Astrocyte (in vitro differentiated cells and primary cell): Measurements from ENCODE around the gene AMFR. TPM values are rescaled to one million over a fixed set of nuclear protein-coding genes. Genes with fewer than 3 reads are reported as not detected.

Experiments
- DNase-seq: peaks from one replicate; pipeline ENCODE4 v3.0.0-alpha.2; 2010; ENCODE audit warnings: low read depth
- FAIRE-seq: peaks from 2 replicates; lab custom pipeline; 2011; peaks lifted over from hg19 to GRCh38; lab: Jason Lieb, UNC
- H2AFZ ChIP-seq: 2 replicates; pipeline ENCODE4 v1.6.0; 2012; ENCODE audit warnings: low read depth, low read length, inconsistent platforms
- H3K27ac ChIP-seq: 2 replicates; pipeline ENCODE4 v1.5.1; 2011; ENCODE audit warnings: low read depth, low read length, inconsistent platforms
- H3K27me3 ChIP-seq: 2 replicates; pipeline ENCODE4 v1.6.0; 2011; ENCODE audit warnings: low read length, inconsistent platforms; ENCODE audit not compliant: insufficient read depth
- H3K36me3 ChIP-seq: 2 replicates; pipeline ENCODE4 v1.5.1; 2011; ENCODE audit warnings: low read length, inconsistent platforms; ENCODE audit not compliant: insufficient read depth
- H3K4me1 ChIP-seq: 2 replicates; pipeline ENCODE4 v1.5.1; 2011; ENCODE audit warnings: low read length, inconsistent platforms; ENCODE audit not compliant: insufficient read depth
- H3K4me2 ChIP-seq: 2 replicates; pipeline ENCODE4 v1.6.0; 2012; ENCODE audit warnings: low read length, inconsistent platforms
- H3K4me3 ChIP-seq: 2 replicates; pipeline ENCODE4 v1.5.1; 2011; ENCODE audit warnings: low read depth, mild to moderate bottlenecking, low read length, inconsistent platforms; ENCODE audit not compliant: insufficient read depth
- H3K79me2 ChIP-seq: 2 replicates; pipeline ENCODE4 v1.6.0; 2012; ENCODE audit warnings: mild to moderate bottlenecking, low read length, inconsistent platforms; ENCODE audit not compliant: insufficient read depth
- H3K9ac ChIP-seq: 2 replicates; pipeline ENCODE4 v1.6.0; 2012; ENCODE audit warnings: mild to moderate bottlenecking, low read length, inconsistent platforms
- H3K9me3 ChIP-seq: 2 replicates; pipeline ENCODE4 v1.5.1; 2012; ENCODE audit warnings: low read depth, mild to moderate bottlenecking, low read length, inconsistent platforms; ENCODE audit not compliant: insufficient read depth
- H4K20me1 ChIP-seq: 2 replicates; pipeline ENCODE4 v1.6.0; 2012; ENCODE audit warnings: low read length, inconsistent platforms; ENCODE audit not compliant: insufficient read depth
- H3K27ac Mint-ChIP-seq: one replicate; pipeline ENCODE4 v1.8.0; 2021; ENCODE audit warnings: mild to moderate bottlenecking, mixed read lengths; ENCODE audit not compliant: unreplicated experiment
- H3K27me3 Mint-ChIP-seq: one replicate; pipeline ENCODE4 v1.8.0; 2021; ENCODE audit warnings: low read depth, mixed read lengths; ENCODE audit not compliant: unreplicated experiment
- H3K36me3 Mint-ChIP-seq: one replicate; pipeline ENCODE4 v1.8.0; 2021; ENCODE audit warnings: low read depth, mixed read lengths; ENCODE audit not compliant: unreplicated experiment
- H3K4me1 Mint-ChIP-seq: one replicate; pipeline ENCODE4 v1.8.0; 2021; ENCODE audit warnings: low read depth, mixed read lengths; ENCODE audit not compliant: unreplicated experiment
- H3K4me3 Mint-ChIP-seq: one replicate; pipeline ENCODE4 v1.8.0; 2021; ENCODE audit warnings: mild to moderate bottlenecking, moderate library complexity, mixed read lengths; ENCODE audit not compliant: unreplicated experiment
- H3K9me3 Mint-ChIP-seq: one replicate; pipeline ENCODE4 v1.8.0; 2021; ENCODE audit warnings: mild to moderate bottlenecking, mixed read lengths; ENCODE audit not compliant: unreplicated experiment
- CTCF ChIP-seq: IDR thresholded peaks from 2 replicates; pipeline ENCODE4 v1.5.1; 2011; ENCODE audit warnings: low read depth, mild to moderate bottlenecking, inconsistent platforms, low read length, moderate library complexity; ENCODE audit not compliant: insufficient read depth
- EZH2 ChIP-seq: IDR thresholded peaks from 2 replicates; pipeline ENCODE4 v1.6.1; 2012; ENCODE audit warnings: mild to moderate bottlenecking, low read length, inconsistent platforms; ENCODE audit not compliant: insufficient read depth
- total RNA-seq: library from RNA; stranded (reverse); gene quantifications from 2 replicates; pipeline ENCODE4 v1.2.1, GENCODE V29; 2021

Gene AMFR
- total RNA-seq, 1 donor from 2014 or later = 86.2 TPM

GRCh38 chr16:56336711-56337110 lies 88.6 kb downstream of the AMFR start:
- H3K27me3 ChIP-seq = no peaks in the 10 kb centered on the region
- DNase-seq = no peak
- Mint-ChIP-seq H3K27me3 (peaks cover 15% of the 10 kb centered on the region), H3K27ac (no peak overlapping the region), H3K36me3 (no peaks in the 10 kb centered on the region), H3K4me3 (no peak overlapping the region), H3K9me3 (no peaks in the 10 kb centered on the region), H3K4me1 (no peaks in the 10 kb centered on the region)
- no peak overlapping the region for H3K9ac ChIP-seq
- no peaks in the 10 kb centered on the region for H3K36me3 ChIP-seq
- H3K9me3 ChIP-seq = no peaks in the 10 kb centered on the region
- H3K4me1 ChIP-seq = no peaks in the 10 kb centered on the region
- no peak for FAIRE-seq
- no peak for TF ChIP-seq EZH2
- no peak for TF ChIP-seq CTCF
- H3K4me2 ChIP-seq = no peak overlapping the region
- H2AFZ ChIP-seq = no peak overlapping the region
- no peak overlapping the region for H3K27ac ChIP-seq
- no peaks in the 10 kb centered on the region for H4K20me1 ChIP-seq
- no peak overlapping the region for H3K4me3 ChIP-seq
- H3K79me2 ChIP-seq = no peaks in the 10 kb centered on the region

- H3K36me3 Mint-ChIP-seq = no peaks in the 10 kb centered on the region
- peaks cover 17% of the 10 kb centered on the region for H3K27me3 Mint-ChIP-seq
- H3K9ac ChIP-seq = no peak overlapping the region
- H3K4me1 Mint-ChIP-seq = no peaks in the 10 kb centered on the region
- no peaks in the 10 kb centered on the region for H3K36me3 ChIP-seq
- TF ChIP-seq CTCF = no peak
- no peak for TF ChIP-seq EZH2
- H3K9me3 Mint-ChIP-seq = no peaks in the 10 kb centered on the region
- no peak overlapping the region for H3K4me3 Mint-ChIP-seq
- H3K27ac Mint-ChIP-seq = no peak overlapping the region
- DNase-seq (no peak), FAIRE-seq (no peak)
- no peaks in the 10 kb centered on the region for H3K27me3 ChIP-seq
- H3K4me1 ChIP-seq = no peaks in the 10 kb centered on the region
- H3K4me3 ChIP-seq = no peak overlapping the region
- no peaks in the 10 kb centered on the region for H4K20me1 ChIP-seq
- H2AFZ ChIP-seq = no peak overlapping the region
- H3K9me3 ChIP-seq = no peaks in the 10 kb centered on the region
- no peak overlapping the region for H3K27ac ChIP-seq
- no peak overlapping the region for H3K4me2 ChIP-seq
- no peaks in the 10 kb centered on the region for H3K79me2 ChIP-seq
Observed at GRCh38 chr16:56336071-56336688, 89.2 kb downstream of the AMFR start.

GRCh38 chr16:56334761-56335160 lies 90.6 kb downstream of the AMFR start:
- FAIRE-seq = no peak
- Histone ChIP-seq H3K36me3 (no peaks in the 10 kb centered on the region), H3K4me1 (no peaks in the 10 kb centered on the region), H3K27ac (no peak overlapping the region), H3K27me3 (no peaks in the 10 kb centered on the region), H4K20me1 (no peaks in the 10 kb centered on the region), H3K9ac (no peak overlapping the region), H3K4me2 (no peak overlapping the region), H3K9me3 (no peaks in the 10 kb centered on the region), H3K4me3 (no peak overlapping the region), H2AFZ (no peak overlapping the region), H3K79me2 (no peaks in the 10 kb centered on the region)
- H3K4me1 Mint-ChIP-seq = no peaks in the 10 kb centered on the region
- DNase-seq = no peak
- H3K36me3 Mint-ChIP-seq = no peaks in the 10 kb centered on the region
- no peak overlapping the region for H3K4me3 Mint-ChIP-seq
- TF ChIP-seq CTCF (no peak), EZH2 (no peak)
- no peaks in the 10 kb centered on the region for H3K9me3 Mint-ChIP-seq
- H3K27ac Mint-ChIP-seq = no peak overlapping the region
- H3K27me3 Mint-ChIP-seq = peaks cover 16% of the 10 kb centered on the region
